GM12878 (cell line): ENCODE data around the gene USP47. TPM values are rescaled to one million over a fixed set of nuclear protein-coding genes. Genes with fewer than 3 reads are reported as not detected.

Source experiments
- ATAC-seq: fragments of 200-7000 bp; cut with Tn5 transposase; 3 replicates; pipeline ENCODE4 v1.9.1; 2020; ENCODE audit warnings: mild to moderate bottlenecking, moderate library complexity
- BruUV-seq: library from RNA; stranded (reverse); fragments of 400-500 nt; replicated peaks from 2 replicates; lab custom pipeline; 2021; lab: Mats Ljungman, UMichigan
- CTCF ChIA-PET: fragments of 300-600 bp; sonication (Branson Sonifier 250); formaldehyde crosslinking; extraction: SDS; loops from one replicate; lab custom pipeline; 2021; ENCODE audit warnings: inconsistent platforms; lab: Yijun Ruan, JAX
- POLR2A ChIA-PET: fragments of 350-600 bp; formaldehyde crosslinking; extraction: SDS; loops from one replicate; lab custom pipeline; 2021; ENCODE audit warnings: inconsistent platforms; lab: Charles Lee
- RAD21 ChIA-PET: fragments of 300-600 bp; sonication (Branson Sonifier 250); formaldehyde crosslinking; loops from one replicate; lab custom pipeline; 2023; ENCODE audit warnings: antibody characterized with exemption; ENCODE audit not compliant: unreplicated experiment; lab: Charles Lee
- SMC1A ChIA-PET: fragments of 300-600 bp; sonication (Branson Sonifier 250); formaldehyde crosslinking; loops from one replicate; lab custom pipeline; 2023; ENCODE audit not compliant: unreplicated experiment, uncharacterized antibody; lab: Charles Lee
- DNase-seq: peaks from one replicate; pipeline ENCODE4 v3.0.0-alpha.2; 2011; ENCODE audit warnings: low read depth, low spot score
- FAIRE-seq: peaks from 3 replicates; lab custom pipeline; 2011; peaks lifted over from hg19 to GRCh38; lab: Jason Lieb, UNC
- H2AFZ ChIP-seq: 2 replicates; pipeline ENCODE4 v1.6.0; 2011; ENCODE audit warnings: low read depth, low read length, control low read depth; ENCODE audit not compliant: control insufficient read depth
- H3K27ac ChIP-seq: 2 replicates; pipeline ENCODE4 v1.5.1; 2011; ENCODE audit warnings: control low read depth; ENCODE audit not compliant: control insufficient read depth, insufficient read depth
- H3K27me3 ChIP-seq, 2 experiments: replicated peaks in 1 of 2; 2 replicates each; pipeline versions ENCODE4 v1.6.0 to v1.6.1; 2011; ENCODE audit warnings: low read length in 1 of 2; ENCODE audit not compliant: control insufficient read depth in 2 of 2, insufficient read depth in 2 of 2
- H3K36me3 ChIP-seq, 2 experiments: 2 replicates each; pipeline ENCODE4 v1.5.1; 2011; ENCODE audit warnings: low read length in 1 of 2; ENCODE audit not compliant: control insufficient read depth in 2 of 2, insufficient read depth in 2 of 2
- H3K4me1 ChIP-seq: 2 replicates; pipeline ENCODE4 v1.6.1; 2011; ENCODE audit warnings: mild to moderate bottlenecking, low read length, moderate library complexity, mixed read lengths; ENCODE audit not compliant: control insufficient read depth, insufficient read depth
- H3K4me2 ChIP-seq: 2 replicates; pipeline ENCODE4 v1.6.0; 2011; ENCODE audit warnings: control low read depth; ENCODE audit not compliant: control insufficient read depth, insufficient read depth
- H3K4me3 ChIP-seq: fragments of 200-600 bp; sonication (generic); 2 replicates; pipeline ENCODE4 v1.5.1; 2016
- H3K79me2 ChIP-seq: 2 replicates; pipeline ENCODE4 v1.6.0; 2011; ENCODE audit warnings: low read length; ENCODE audit not compliant: control insufficient read depth, insufficient read depth
- H3K9ac ChIP-seq: 2 replicates; pipeline ENCODE4 v1.8.0; 2011; ENCODE audit warnings: low read length, control low read depth, mixed read lengths; ENCODE audit not compliant: control insufficient read depth, insufficient read depth
- H3K9me3 ChIP-seq: replicated peaks from 3 replicates; pipeline ENCODE4 v1.5.1; 2011; ENCODE audit warnings: mild to moderate bottlenecking, low read length; ENCODE audit not compliant: control insufficient read depth, insufficient read depth
- H4K20me1 ChIP-seq: 2 replicates; pipeline ENCODE4 v1.6.0; 2011; ENCODE audit not compliant: control insufficient read depth, insufficient read depth
- MEF2A ChIP-seq: IDR thresholded peaks from 2 replicates; pipeline ENCODE4 v1.6.1; 2011; ENCODE audit warnings: low read depth, mild to moderate bottlenecking, low read length, moderate library complexity; ENCODE audit not compliant: insufficient read depth
- NKRF ChIP-seq: fragments of 450-650 bp; conservative IDR thresholded peaks from 2 replicates; pipeline ENCODE4 v1.6.1; 2017; ENCODE audit warnings: mild to moderate bottlenecking, moderate library complexity
- RAD21 ChIP-seq: IDR thresholded peaks from 2 replicates; pipeline ENCODE4 v1.6.1; 2011; ENCODE audit warnings: mild to moderate bottlenecking, low read depth, low read length, moderate library complexity; ENCODE audit not compliant: insufficient read depth
- SUPT20H ChIP-seq: IDR thresholded peaks from 2 replicates; pipeline ENCODE4 v1.6.1; 2011; ENCODE audit warnings: low read depth, mild to moderate bottlenecking, low read length, moderate library complexity, borderline replicate concordance; ENCODE audit not compliant: control insufficient read depth
- ZBTB33 ChIP-seq: fragments of 450-650 bp; IDR thresholded peaks from 2 replicates; pipeline ENCODE4 v1.6.1; 2017; ENCODE audit warnings: mild to moderate bottlenecking
- ZNF592 ChIP-seq: fragments of 450-650 bp; IDR thresholded peaks from 2 replicates; pipeline ENCODE4 v1.6.1; 2017; ENCODE audit warnings: mild to moderate bottlenecking, moderate library complexity
- WGBS: methylation state at CpG from one replicate; pipeline ENCODE4 v1.1.6; 2016; ENCODE audit warnings: low lambda C conversion rate; ENCODE audit not compliant: insufficient replicate concordance, insufficient coverage; ENCODE audit errors: missing lambda C conversion rate; 5-methylcytosine and 5-hydroxymethylcytosine counted together
- in situ Hi-C: fragments of 300-500 bp; cut with MboI; formaldehyde crosslinking; loops from 9 replicates; pipeline ENCODE4 v1.14.3; 2018; ENCODE audit warnings: mixed read lengths
- intact Hi-C: fragments of 100-400 bp; cut with micrococcal nuclease; formaldehyde crosslinking; loops from one replicate; pipeline ENCODE4 v1.14.2; 2022; ENCODE audit not compliant: unreplicated experiment
- polyA plus RNA-seq, 11 experiments: library from polyadenylated mRNA; depleted of rRNA in 4 of 11; unstranded in 6 of 11; stranded (reverse) in 5 of 11; fragments of >200 nt; fragmentation: Nextera tagmentation in 4 of 11; fragmentation: Illumina TruSeq in 1 of 11; extraction: Ambion mirVana in 4 of 11; extraction: Trizol in 1 of 11; gene quantifications; 1 replicate in 1 of 11; 2 replicates in 10 of 11; pipeline versions ENCODE4 v1.2.1 to v1.2.3, GENCODE V29; 2011 to 2016; ENCODE audit warnings: inconsistent platforms in 2 of 11, missing spikeins in 2 of 11, low read depth in 1 of 11
- total RNA-seq, 4 experiments: library from RNA; depleted of rRNA in 3 of 4; stranded (reverse); fragments of >200 nt in 3 of 4; fragmentation: Illumina TruSeq in 1 of 4; extraction: Trizol in 1 of 4; gene quantifications; 2 replicates each; pipeline versions ENCODE4 v1.2.1 to v1.2.3, GENCODE V29; 2013 to 2021

USP47 gene
- total and polyA plus RNA-seq, 10 of the 15 experiments (the other 5 are each of a cell fraction or from before 2014, with no cell fraction given), result 13.9 to 54.0 (median 31.6) TPM

GRCh38 chr11:11946180-11946579 is 104.4 kb downstream of the USP47 start (continued):
- no peak for TF ChIP-seq ZBTB33

- H3K9me3 ChIP-seq, result no peaks in the 10 kb centered on the region
- CTCF ChIA-PET, result interaction anchor here (0.6 to 3.0 kb wide), 6 partner anchors 8 to 126 kb away, joined by 3 to 12 read pairs (median 4); no protein-coding TSS in a partner anchor
- 100% methylated on average over 2 of the region's 2 CpGs for WGBS
Measured at GRCh38 chr11:11946878-11947277, 105.1 kb downstream of the USP47 start.

More at GRCh38 chr11:11946878-11947277, 105.1 kb downstream of the USP47 start:
- Histone ChIP-seq H3K4me1 (no peaks in the 10 kb centered on the region), H3K9ac (no peak overlapping the region), H2AFZ (no peak overlapping the region), H3K4me2 (no peak overlapping the region), H3K4me3 (no peak overlapping the region), H3K27ac (no peak overlapping the region), H4K20me1 (no peaks in the 10 kb centered on the region), H3K27me3 (no peaks in the 10 kb centered on the region), H3K79me2 (no peaks in the 10 kb centered on the region), H3K36me3 (peaks cover 4 to 26% of the 10 kb centered on the region in 2 experiments)
- FAIRE-seq (no peak), DNase-seq (no peak), ATAC-seq (no peak)
- intact Hi-C loops, result no loop called here
- ChIA-PET POLR2A (no interaction called here), RAD21 (no interaction called here), SMC1A (interaction anchor here (0.6 to 1.8 kb wide), 9 partner anchors 9 to 128 kb away, joined by 3 to 6 read pairs (median 3); no protein-coding TSS in a partner anchor)
- no TSS peak for BruUV-seq
- in situ Hi-C loops, result no loop called here
- TF ChIP-seq ZNF592 (no peak), MEF2A (no peak), SUPT20H (no peak), NKRF (no peak), RAD21 (no peak)
